Ramos (cell line): ENCODE results near the gene GRID1.
"Not testable (repeated sequence)": the region's sequence is repeated elsewhere in the genome, so short reads cannot be mapped to it uniquely, and the experiment has no call there.

ENCODE experiments used
- in situ Hi-C: fragments of 300-500 bp; cut with MboI; formaldehyde crosslinking; loops from one replicate; pipeline ENCODE4 v1.14.3; 2022; ENCODE audit warnings: low sequenced_read_pairs; ENCODE audit not compliant: unreplicated experiment

GRID1 gene

GRCh38 chr10:86242761-86243160 lies 123.8 kb downstream of the GRID1 start:
- in situ Hi-C loops = no loop called here

DNA sequence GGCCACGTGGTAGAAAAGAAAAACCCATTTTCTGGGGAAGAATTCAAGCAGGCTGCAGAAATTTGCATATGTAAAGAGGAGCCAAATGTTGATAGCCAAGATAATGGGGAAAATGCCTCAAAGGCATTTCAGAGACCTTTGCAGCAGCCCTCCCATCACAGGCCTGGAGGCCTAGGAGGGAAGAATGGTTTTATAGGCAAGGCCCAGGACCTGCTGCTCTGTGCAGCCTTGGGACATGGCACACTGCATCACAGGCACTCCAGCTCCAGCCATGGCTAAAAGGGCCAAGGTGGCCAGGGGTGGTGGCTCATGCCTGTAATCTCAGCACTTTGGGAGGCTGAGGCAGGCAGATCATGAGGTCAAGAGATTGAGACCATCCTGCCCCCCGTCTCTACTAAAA lies 128.5 kb downstream of the GRID1 start:
- in situ Hi-C loops = not testable (repeated sequence)

- in situ Hi-C loops = no loop called here
Measured at GRCh38 chr10:86234541-86235270, 131.9 kb downstream of the GRID1 start.

GRCh38 chr10:86234107-86234506 lies 132.5 kb downstream of the GRID1 start:
- in situ Hi-C loops = no loop called here

GRCh38 chr10:86233131-86233530 lies 133.5 kb downstream of the GRID1 start:
- in situ Hi-C loops = no loop called here

DNA sequence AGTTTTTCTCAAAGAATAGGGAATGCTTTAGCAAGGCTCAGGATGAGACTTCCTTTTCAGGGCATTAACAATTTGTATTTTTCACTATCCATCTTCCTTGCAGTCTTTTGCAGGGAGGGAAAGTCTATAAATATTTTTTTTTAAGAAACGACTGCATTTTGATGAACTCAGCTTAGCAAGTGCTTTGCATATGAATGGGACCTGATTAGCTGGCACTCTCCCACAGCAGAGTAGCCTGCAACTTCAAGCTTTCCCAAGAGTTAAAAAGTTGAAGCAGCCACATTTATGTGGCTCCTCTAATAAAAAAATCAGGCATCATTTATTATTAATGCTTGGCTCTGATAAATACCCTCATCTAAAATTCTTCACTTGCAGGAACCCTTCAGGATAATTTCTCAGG lies 134.0 kb downstream of the GRID1 start:
- in situ Hi-C loops = no loop called here

DNA sequence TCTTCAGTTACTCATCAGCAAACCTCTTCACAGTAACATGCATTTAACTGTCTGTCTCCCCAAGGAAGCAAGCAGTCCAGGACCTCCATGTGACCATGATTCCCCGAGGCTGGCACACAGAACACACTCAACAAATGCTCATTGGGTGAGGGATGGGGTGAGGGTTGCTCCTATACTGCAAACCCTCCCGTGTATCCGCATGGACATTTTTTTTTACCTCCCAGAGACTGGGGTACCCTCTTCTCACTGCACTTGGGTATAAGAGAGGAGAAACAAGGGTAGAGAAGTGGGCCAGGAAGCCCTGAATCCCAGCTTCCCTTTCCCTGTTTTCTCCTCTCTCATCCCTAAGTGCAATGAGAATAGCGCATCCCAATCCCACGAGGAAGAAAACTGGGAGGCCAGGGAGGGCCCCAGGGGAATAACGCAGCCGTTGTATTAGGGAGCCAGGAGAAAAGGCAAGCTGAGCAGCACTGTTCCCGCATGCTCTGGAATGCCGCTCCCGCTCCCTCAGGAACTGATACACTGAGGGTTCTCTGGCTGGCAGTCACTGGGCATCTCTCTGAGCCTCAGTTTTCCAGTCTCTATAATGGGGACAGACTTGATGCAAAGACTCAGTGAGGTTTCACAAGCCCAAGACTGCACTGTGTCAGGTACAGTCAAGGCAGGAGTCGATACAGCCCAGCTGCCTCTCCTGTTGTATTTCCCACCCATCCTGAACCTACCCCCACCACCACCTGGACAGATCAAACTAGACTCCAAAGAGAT lies 134.6 kb downstream of the GRID1 start:
- in situ Hi-C loops = no loop called here

GRCh38 chr10:86230557-86231180 lies 135.9 kb downstream of the GRID1 start:
- in situ Hi-C loops = no loop called here

GRCh38 chr10:86229811-86230556 lies 136.6 kb downstream of the GRID1 start:
- in situ Hi-C loops = no loop called here

DNA sequence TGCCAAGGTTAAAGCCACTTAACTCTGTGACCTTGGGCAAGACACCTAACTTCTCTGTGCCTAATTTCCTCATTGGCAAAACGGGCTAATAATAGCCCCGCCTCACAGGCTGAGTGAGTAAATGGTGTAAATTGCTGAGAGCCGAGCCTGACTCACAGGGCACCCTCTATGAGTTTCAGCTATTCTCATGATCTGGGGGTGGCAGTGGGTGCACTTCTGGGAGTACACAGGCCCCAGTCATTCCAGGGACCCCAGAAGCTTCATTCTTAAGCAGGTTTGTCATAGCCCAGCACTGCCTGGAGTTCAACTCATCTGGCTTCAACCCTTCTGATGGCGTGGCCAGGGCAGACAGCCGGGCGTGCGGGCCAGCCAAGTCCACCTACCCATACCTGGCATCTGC lies 137.2 kb downstream of the GRID1 start:
- in situ Hi-C loops = no loop called here

DNA sequence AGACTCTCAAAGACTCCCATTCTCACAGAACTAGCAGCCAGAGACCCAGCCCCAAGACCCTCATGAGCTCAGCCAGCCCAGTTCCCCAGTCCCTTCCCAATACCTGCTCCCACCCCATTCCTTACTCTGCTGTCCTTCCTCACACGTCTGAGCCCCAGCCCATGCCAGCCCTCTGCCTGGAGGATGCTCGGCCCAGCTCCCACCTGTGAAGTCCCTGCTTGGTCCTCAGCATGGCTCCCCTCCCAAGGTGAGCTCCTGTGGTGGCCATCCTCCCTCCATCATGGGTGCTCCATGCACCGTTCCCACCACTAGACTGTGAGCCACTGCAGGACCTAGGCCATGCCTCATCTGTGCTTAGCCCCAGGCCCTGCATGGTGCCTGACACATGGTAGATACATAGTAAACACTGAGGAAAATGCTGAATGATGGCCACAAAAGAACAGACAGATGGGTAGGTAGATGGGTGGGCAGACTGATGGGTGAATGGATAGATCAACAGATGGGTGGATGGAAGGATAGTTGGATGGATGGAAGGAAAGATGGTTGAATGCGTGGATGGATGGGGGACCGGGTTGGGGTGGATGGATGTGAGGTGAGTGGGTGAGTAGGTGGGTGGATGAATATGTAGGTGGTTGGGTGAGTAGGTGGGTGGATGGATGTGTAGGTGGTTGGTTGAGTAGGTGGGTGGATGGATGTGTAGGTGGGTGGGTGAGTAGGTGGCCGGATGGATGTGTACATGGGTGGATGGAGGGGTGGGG lies 138.9 kb downstream of the GRID1 start:
- in situ Hi-C loops = no loop called here

GRCh38 chr10:86226781-86227201 lies 139.8 kb downstream of the GRID1 start:
- in situ Hi-C loops = no loop called here

DNA sequence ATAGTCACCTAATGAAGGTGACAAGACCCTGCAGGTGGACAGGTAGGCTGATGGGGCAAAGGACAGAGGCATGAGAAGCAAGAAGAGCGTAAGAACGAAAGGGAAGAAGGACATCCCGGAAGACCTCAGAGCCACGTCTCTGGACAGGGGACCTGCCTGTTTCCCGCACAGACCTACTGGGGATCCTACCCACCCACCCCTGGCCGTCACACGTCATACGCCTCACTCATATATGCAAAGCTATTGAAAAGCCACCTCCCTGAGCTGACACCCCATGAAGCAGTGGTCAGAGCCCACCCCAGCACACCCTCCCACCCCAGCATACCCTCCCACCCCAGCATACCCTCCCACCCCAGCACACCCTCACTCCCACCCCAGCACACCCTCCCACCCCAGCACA lies 140.6 kb downstream of the GRID1 start:
- in situ Hi-C loops = no loop called here

DNA sequence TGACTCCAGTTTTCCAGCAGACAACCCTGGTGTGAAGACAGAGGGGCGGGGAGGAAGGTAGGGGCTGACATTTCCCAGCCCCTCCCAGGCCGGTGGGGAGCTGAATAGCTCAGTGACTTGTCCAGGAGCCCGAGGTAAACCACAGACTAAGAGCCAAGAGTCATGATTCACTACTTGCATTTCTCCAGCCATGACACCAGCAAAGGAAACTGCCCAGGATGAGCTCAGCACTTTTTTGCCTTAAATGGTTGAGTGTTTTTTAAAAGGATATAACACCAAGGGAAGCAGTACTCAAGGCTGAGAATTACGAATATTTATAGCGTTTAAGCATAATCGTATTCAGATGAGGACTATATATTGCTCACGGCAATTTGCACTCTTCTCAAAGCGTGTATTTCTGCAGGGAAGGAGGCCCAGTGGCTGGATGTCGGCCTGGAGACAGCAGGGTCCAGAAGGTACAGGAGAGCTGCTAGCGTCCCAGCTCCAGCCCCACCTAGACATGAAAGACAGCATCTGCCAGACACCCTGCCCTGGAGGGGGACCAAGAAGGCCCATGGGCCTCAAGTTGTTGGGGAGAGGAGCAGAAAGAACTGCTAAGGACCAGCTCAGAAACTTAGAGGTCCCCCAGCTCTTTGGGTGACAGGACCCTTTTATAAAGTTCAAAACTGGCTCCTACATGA lies 141.4 kb downstream of the GRID1 start:
- in situ Hi-C loops = no loop called here

GRCh38 chr10:86224354-86225102 lies 142.1 kb downstream of the GRID1 start:
- in situ Hi-C loops = no loop called here

DNA sequence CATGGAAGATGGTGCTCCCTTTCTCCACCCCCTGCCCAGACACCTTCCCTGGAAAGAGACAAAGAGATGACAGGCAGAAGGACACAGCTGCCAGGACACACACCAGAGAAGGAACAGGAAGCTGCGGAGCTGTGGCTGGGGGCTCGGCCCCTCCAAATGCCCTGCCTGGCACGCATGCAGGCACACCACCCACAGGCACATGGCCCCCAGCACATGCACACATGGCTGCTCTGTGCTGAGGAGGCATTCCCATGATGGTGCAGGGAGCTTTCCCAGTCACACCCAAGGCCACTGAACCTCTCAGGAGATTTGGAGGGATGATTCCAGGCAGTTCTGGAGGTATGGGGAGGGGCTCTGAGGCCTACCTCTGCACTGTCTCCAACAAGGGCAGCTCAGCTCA lies 143.3 kb downstream of the GRID1 start:
- in situ Hi-C loops = no loop called here

GRCh38 chr10:86222687-86223086 lies 143.9 kb downstream of the GRID1 start:
- in situ Hi-C loops = no loop called here

GRCh38 chr10:86222336-86222650 lies 144.3 kb downstream of the GRID1 start:
- in situ Hi-C loops = no loop called here
